HFFc6 (cell line): ENCODE results near the gene MAN1C1. TPM values are rescaled to one million over a fixed set of nuclear protein-coding genes. Genes with fewer than 3 reads are reported as not detected.

Source experiments
- DNase-seq: peaks from one replicate; pipeline ENCODE4 v3.0.0-alpha.2; 2018
- H3K27ac Mint-ChIP-seq: 2 replicates; pipeline ENCODE4 v1.8.0; 2020; ENCODE audit warnings: mild to moderate bottlenecking, mixed read lengths
- H3K27me3 Mint-ChIP-seq: 2 replicates; pipeline ENCODE4 v1.8.0; 2021; ENCODE audit warnings: mild to moderate bottlenecking, moderate library complexity, mixed read lengths; ENCODE audit not compliant: insufficient read depth
- H3K36me3 Mint-ChIP-seq: 2 replicates; pipeline ENCODE4 v1.8.0; 2021; ENCODE audit warnings: low read depth, mixed read lengths
- H3K4me1 Mint-ChIP-seq: 2 replicates; pipeline ENCODE4 v1.8.0; 2020; ENCODE audit warnings: low read depth, mixed read lengths
- H3K4me3 Mint-ChIP-seq: 2 replicates; pipeline ENCODE4 v1.8.0; 2020; ENCODE audit warnings: mild to moderate bottlenecking, moderate library complexity, mixed read lengths
- H3K9me3 Mint-ChIP-seq: 2 replicates; pipeline ENCODE4 v1.8.0; 2020; ENCODE audit warnings: mild to moderate bottlenecking, mixed read lengths
- total RNA-seq, 6 experiments: library from RNA; stranded (reverse); fragmentation: NEBNext Ultra II Directional; extraction: Animal tissue kit (Norgen Biotek cat#: 25700); gene quantifications; 2 replicates in 1 of 6; 3 replicates in 5 of 6; pipeline ENCODE4 v1.2.3, GENCODE V29; 2021
- TF ChIP-seq, protein P1 (sequence below): fragments of 200-600 bp; sonication (generic); IDR thresholded peaks from 2 replicates; pipeline ENCODE4 v1.5.0; 2021; ENCODE audit warnings: antibody characterized with exemption, mild to moderate bottlenecking

The MAN1C1 gene
- total RNA-seq, 6 experiments from 2014 or later: 0.07 to 0.14 (median 0.08) TPM; not detected in 3

DNA sequence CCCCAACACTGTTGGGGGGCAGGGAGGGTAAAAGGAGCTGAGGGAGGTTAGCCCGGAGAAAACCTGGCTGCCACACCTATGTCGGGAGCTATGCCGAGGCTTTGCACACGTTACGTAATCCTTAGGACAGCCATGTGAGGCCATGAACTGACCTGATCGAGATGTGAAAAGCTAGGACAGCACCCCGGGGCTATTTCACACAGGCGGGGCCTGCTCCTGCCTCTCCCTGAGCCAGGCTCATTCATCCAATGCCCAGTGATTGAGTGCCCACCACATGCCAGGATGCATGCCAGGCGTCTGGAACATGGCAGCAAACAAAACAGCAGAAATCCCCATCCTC is 43.0 kb upstream of the MAN1C1 start:
- Mint-ChIP-seq H3K36me3 (no peaks in the 10 kb centered on the region), H3K27ac (no peak overlapping the region), H3K4me1 (peaks cover 17% of the 10 kb centered on the region), H3K27me3 (peaks cover 16% of the 10 kb centered on the region), H3K4me3 (no peak overlapping the region), H3K9me3 (no peaks in the 10 kb centered on the region)
- DNase-seq: no peak
- TF ChIP-seq, protein P1, sequence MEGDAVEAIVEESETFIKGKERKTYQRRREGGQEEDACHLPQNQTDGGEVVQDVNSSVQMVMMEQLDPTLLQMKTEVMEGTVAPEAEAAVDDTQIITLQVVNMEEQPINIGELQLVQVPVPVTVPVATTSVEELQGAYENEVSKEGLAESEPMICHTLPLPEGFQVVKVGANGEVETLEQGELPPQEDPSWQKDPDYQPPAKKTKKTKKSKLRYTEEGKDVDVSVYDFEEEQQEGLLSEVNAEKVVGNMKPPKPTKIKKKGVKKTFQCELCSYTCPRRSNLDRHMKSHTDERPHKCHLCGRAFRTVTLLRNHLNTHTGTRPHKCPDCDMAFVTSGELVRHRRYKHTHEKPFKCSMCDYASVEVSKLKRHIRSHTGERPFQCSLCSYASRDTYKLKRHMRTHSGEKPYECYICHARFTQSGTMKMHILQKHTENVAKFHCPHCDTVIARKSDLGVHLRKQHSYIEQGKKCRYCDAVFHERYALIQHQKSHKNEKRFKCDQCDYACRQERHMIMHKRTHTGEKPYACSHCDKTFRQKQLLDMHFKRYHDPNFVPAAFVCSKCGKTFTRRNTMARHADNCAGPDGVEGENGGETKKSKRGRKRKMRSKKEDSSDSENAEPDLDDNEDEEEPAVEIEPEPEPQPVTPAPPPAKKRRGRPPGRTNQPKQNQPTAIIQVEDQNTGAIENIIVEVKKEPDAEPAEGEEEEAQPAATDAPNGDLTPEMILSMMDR: no peak

DNA sequence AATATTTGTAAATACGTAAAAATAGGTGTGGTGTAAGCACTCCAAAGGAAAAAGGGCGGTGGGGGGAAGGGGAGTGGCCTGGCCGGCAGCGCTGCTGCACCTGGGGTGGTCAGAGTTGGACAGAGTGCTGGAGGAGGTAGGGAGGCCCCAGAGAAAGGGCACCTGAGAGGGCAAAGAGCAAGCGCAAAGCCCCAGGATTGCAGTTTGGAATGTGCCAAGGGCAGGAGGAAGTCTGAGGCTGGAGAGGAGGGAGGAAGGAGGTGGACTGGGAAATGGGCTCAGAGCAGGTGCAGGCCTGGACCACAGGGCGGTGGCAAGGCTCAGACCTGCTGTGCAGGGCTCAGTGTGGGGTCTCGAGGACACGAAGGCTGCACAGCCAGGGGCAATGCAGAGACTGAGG is 42.6 kb upstream of the MAN1C1 start:
- Mint-ChIP-seq H3K27me3 (peaks cover 20% of the 10 kb centered on the region), H3K36me3 (no peaks in the 10 kb centered on the region), H3K9me3 (no peaks in the 10 kb centered on the region), H3K27ac (no peak overlapping the region), H3K4me3 (no peak overlapping the region), H3K4me1 (peaks cover 13% of the 10 kb centered on the region)
- TF ChIP-seq, protein P1: no peak
- no peak for DNase-seq

DNA sequence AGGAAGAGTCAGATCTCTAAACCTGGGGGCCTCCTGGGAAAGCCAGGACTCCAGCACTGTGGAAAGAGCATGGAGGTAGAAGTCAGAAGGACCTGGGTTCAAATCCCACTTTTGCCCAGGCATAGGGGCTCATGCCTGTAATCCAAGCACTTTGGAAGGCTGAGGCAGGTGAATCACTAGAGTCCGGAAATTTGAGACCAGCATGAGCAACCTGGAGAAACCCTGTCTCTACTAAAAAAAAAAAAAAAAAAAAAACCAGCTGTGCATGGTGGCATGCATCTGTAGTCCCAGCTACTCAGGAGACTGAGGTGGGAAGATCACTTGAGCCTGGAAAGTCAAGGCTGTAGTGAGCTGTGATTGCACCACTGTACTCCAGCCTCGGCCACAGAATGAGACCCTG is 41.4 kb upstream of the MAN1C1 start:
- peaks cover 30% of the 10 kb centered on the region for H3K27me3 Mint-ChIP-seq
- H3K27ac Mint-ChIP-seq: no peak overlapping the region
- no peaks in the 10 kb centered on the region for H3K36me3 Mint-ChIP-seq
- no peak overlapping the region for H3K4me3 Mint-ChIP-seq
- TF ChIP-seq, protein P1: no peak
- H3K4me1 Mint-ChIP-seq: peaks cover under 1% of the 10 kb centered on the region; the same call in 1 of the 2 replicates
- H3K9me3 Mint-ChIP-seq: no peaks in the 10 kb centered on the region
- DNase-seq: no peak

- no peak for DNase-seq
- peaks cover 40% of the 10 kb centered on the region for H3K27me3 Mint-ChIP-seq
- H3K9me3 Mint-ChIP-seq: no peaks in the 10 kb centered on the region
- H3K4me3 Mint-ChIP-seq: no peak overlapping the region
- no peaks in the 10 kb centered on the region for H3K4me1 Mint-ChIP-seq
- H3K36me3 Mint-ChIP-seq: no peaks in the 10 kb centered on the region
- TF ChIP-seq, protein P1: no peak
- no peak overlapping the region for H3K27ac Mint-ChIP-seq
Observed at GRCh38 chr1:25576459-25577133, 40.0 kb upstream of the MAN1C1 start.

DNA sequence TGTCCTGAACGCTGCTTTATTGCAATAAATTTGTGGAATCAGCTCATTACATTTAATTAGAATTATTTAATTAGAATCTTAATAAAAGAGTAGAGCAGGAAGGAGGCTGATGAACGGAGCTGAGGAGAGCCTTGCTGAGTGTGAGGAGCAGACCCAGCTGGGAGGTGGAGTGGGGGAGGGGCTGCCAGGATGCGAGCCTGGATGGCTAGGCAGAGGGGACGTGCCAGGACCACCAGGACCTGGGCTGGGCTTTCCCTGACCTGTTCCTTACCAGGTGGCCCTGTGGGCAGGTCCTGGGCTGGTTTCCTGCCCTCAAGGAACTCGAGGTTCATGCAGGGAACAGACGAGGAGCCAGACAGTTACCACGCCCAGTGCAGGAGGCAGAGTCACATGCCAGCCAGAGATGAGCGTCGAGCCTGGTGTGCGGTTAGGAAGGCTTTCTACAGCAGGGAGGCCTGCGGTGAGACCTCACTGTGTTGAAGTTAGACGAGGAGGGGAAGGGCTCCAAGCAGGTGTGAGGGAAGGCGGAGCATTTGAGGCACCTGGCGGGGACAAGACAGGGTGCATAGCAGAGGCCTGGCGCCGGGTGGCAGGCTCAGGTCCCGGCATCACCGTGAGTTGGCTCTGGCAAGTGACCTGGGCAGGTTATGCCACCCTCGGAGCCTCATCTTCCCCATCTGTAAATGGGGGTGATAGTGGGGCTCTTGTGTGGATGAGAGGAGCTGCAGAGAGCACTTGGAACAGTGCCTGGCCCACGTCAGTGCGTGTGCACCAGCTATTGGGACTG is 39.3 kb upstream of the MAN1C1 start:
- Mint-ChIP-seq H3K4me3 (no peak overlapping the region), H3K27ac (no peak overlapping the region), H3K9me3 (no peaks in the 10 kb centered on the region), H3K36me3 (no peaks in the 10 kb centered on the region), H3K27me3 (peaks cover 42% of the 10 kb centered on the region), H3K4me1 (no peaks in the 10 kb centered on the region)
- TF ChIP-seq, protein P1: no peak
- no peak for DNase-seq
